DMS 273 (cell line): ENCODE measurements around the gene TRAF5.
"Not testable (repeated sequence)": the region's sequence is repeated elsewhere in the genome, so short reads cannot be mapped to it uniquely, and the experiment has no call there.

ENCODE experiments used
- DNase-seq: peaks from one replicate; lab custom pipeline; 2025; ENCODE audit not compliant: unreplicated experiment; lab: John Stamatoyannopoulos, UW

TRAF5 gene

GRCh38 chr1:211344152-211344618, 17.6 kb downstream of the TRAF5 start:
- no peak for DNase-seq

DNA sequence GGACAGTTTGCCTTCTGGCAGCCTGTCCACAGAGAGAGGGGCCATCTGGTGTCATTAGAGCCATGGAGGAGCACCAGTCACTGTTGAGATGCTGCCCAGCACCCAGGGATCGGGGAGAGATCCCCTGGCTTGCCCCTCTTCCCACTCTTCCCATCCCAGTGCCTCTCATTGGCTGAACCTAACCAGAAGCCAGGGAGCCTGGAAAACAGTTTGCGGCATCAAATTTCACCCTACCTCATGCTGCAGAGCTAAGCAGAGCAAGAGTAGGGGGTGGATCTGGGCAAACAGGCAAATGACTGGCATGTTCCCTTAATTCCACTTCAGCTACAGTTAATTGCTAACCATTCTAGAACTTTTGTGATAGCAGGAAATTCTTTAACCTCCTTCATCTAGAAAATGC, 19.1 kb downstream of the TRAF5 start:
- peak; percentile 78 for DNase-seq

DNA sequence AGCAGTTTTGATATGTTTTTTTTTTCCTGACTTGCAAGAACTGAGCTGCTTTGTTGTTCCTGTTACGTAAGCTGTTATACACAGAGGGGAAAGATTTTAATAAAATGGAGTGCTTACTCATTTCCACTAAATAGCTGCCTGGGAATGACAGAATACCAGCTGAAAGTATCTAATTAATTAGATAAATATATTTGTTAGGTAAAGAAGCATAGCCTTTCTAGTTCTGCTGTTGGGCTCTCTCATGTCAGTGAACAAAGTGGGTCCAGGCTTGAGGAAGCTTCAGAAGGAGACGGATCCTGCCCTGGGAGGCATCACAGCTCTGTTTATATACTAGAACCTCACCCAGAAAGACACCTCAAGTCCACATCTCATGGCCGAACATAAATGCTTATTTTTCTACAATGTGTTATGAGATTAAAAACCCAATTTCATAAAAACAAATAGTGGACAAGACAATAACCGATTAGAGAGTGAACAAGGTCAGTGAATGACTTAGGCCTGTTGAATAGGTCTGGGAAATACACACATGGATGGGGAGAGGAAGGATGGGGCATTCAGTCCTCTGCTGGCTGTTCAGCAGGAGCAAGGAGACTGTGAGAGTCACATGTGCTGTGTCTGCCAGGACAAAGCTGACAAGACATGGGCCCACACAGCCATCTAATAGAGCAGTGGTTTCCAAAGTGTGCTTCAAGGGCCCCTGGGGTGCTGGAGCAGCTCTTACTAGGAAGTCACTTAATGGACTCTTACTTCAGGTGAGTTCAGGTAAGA, 20.6 kb downstream of the TRAF5 start:
- no peak for DNase-seq

DNA sequence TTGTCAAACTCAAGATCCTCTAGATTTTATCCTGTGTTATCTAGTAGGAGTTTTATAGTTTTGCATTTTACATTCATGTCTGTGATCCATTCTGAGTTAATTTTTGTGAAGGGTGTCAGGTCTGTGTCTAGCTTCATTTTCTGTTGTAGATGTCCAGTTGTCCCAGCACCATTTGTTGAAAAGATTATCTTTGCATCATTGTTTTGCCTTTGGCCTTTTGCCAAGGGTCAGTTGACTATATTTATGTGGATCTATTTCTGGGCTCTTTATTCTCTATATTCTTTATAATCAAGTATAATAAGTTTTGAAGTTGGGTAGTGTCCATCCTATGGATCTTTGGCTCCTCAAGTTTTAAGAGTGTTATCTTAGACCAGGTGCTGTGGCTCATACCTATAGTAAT, 21.9 kb downstream of the TRAF5 start:
- no peak for DNase-seq

DNA sequence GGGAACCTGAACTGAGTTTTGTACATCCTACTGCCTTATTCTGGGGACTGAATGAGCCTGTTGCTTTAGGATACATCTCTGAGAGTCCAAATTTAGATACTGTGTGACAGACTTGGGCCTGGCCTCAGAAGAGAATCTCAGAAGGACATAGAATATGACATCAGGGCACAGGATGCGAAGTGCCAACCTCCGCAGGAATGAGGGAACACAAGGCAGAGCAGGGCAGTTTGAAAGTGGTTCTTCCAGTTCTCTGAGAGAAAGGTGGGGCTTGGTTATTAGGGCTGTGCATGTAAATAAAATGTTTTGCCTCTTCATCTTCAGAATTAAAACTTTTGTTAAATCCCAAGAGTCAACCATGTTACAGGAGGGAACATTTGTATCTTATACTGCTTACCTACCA, 23.1 kb downstream of the TRAF5 start:
- DNase-seq = no peak

- not testable (repeated sequence) for DNase-seq
Observed at GRCh38 chr1:211352055-211352454, 25.4 kb downstream of the TRAF5 start.

DNA sequence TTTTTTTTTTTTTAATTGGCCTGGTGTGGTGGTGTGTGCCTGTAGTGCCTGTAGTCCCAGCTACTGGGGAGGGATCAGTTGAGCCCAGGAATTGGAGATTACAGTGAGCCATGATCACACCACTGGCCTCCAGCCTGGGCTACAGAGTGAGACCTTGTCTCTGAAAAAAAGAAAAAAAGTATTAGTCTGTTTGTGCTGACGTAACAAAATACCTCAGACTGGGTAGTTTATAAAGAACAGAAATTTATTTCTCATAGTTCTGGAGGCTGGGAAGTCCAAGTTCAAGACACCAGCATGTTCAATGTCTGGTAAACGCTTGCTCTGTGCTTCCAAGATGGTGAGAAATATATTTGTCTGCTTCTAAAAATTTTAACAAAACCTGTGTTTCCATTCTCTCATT, 25.8 kb downstream of the TRAF5 start:
- no peak for DNase-seq

GRCh38 chr1:211352985-211353515, 26.4 kb downstream of the TRAF5 start:
- DNase-seq = peak; percentile 67

DNA sequence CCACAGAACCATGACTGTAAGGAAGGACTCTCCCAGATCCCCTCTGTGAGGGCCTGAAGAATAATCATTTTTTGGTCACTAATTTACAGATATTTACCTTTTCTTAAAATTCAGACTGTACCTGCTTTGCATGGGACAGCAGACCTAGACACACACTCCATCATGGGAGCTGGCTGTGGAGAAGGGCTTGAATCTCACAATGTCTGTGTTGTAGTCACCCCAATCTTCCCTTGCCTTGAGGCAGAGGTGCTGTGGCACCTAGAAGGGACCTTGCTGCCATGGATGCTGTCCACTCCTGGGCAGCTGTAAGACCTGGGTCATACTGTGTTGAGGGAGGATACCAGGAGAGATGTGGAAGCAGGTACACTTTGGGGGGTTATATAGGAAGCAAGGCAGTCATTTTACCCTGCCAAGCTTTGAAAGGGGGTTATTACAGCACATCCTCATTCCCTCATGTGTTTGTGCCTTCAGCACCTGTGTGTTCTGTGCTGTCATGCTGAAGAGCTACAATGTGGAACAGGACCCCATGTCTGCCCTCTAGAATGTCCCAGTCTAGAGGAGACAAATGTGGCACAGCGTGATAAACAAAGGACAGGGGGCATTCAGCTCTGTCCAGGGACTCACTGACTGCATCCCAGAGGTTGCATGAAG, 27.1 kb downstream of the TRAF5 start:
- no peak for DNase-seq

- DNase-seq = no peak
Observed at GRCh38 chr1:211355873-211356272, 29.2 kb downstream of the TRAF5 start.

- DNase-seq = no peak
Observed at GRCh38 chr1:211356723-211357407, 30.2 kb downstream of the TRAF5 start.

DNA sequence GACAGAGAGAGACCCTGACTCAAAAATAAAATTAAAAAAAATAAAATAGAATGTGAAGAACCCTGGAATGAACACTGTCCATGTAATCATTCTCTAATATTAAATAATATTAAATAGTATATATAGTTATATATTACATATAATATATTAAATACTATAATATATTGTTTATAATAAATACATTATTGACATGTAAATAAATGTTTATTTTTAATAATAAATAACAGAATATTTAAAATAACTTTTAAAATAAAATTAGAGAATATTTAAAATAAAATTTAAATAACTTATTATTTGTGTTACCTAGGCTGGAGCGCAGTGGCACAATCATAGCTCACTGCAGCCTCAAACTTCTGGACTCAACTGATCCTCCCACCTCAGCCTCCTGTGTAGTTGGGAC, 32.1 kb downstream of the TRAF5 start:
- DNase-seq = no peak

- no peak for DNase-seq
Observed at GRCh38 chr1:211359876-211360275, 33.2 kb downstream of the TRAF5 start.

DNA sequence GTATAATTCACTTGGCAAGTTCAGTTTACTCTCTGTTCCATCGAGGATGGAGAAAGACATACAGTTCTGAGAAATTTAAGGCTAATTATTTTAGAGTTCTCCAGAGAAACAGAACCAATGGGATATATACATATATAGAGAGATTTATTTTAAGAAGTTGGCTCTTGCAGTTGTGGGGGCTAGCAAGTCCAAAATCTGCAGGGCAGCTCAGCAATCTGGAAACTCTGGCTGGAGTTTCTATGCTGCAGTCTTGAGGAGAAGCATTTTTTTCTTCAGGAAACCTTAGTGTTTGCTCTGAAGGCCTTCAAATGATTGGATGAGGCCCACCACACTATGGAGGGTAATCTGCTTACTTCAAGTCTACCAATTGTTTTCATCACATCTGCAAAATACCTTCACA, 34.6 kb downstream of the TRAF5 start:
- DNase-seq = no peak

DNA sequence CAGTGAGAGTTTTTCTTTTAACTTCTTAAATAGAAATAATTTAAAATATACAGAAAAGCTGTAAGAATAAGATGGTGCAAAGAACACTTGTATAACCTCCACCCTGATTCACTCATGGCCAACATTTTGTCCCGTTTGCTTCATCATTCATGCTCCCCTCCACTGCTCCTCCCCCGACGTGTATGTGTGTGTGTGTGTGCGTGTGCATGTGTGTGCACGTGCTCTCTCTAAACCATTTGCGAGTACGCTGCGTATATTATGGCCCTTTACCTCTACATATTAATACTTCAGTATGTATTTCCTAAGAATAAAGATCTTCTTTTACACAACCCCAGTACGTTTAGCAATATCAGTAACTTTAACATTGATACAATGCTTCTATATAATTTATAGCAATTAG, 43.0 kb downstream of the TRAF5 start:
- DNase-seq = no peak

GRCh38 chr1:211370669-211371068, 44.0 kb downstream of the TRAF5 start:
- DNase-seq = no peak

DNA sequence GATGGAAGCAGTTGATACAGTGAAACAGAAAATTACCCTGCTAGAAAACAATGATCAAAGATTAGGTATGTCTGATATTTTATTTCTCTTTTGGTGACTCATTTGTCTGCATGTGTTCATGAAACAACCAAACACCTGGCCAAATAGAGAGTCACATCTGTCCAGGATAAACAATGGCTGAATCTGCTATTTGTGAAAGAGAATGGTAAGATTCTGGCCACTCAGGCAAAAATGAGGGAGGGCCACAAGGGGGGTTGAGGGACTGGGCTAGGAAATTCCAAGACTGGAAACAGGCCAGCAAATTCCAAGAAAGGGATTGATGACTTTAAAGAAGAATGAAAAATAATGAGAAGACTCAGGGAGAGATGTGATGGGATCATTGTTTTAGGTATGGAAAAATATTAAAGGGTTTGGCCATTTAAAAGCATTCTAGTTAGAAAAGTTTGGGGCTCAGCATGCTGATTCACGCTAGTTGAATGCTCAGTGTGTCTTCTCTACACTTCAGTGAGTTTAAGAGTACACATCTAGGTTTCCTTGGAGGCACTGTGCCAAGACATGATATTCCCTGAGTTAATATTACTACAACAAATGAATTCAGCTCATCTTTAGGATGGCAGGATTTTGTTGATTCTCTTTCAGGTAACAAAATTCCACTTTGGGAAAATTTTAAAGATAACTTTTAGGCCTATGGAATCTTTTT, 44.9 kb downstream of the TRAF5 start:
- DNase-seq = no peak

GRCh38 chr1:211372463-211372862, 45.8 kb downstream of the TRAF5 start:
- DNase-seq = no peak

DNA sequence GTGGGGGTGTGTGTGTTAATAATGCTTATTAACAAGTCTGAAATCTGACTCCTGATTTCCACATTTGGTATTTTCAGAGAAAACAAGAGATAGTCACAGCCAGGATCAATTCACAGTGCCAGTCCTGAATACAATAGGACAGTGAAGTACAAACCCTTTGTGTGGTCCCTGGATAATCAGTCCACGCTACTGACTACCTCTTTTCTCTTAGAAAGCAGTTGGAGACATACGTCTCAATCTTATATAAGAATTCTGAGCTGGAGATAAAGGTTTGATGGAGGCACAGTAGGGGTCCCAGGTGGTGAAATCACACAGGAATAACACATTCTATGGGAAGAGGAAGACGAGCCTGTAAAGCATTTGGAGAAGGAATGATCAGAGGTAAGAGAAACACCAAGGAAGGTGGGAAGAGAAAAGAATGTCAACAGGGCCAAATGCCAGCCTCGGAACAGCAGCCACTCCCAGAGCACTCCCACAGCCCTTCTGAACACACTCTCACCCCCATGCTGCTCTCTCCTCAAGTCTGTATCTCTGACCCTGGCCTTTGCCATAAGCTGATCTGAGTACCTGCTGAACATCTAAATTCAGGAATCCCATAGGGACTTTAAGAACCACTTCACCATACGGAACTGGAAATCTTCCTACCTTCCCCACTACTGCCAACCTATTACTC, 48.6 kb downstream of the TRAF5 start:
- no peak for DNase-seq

- DNase-seq = no peak
Observed at GRCh38 chr1:211375949-211376348, 49.3 kb downstream of the TRAF5 start.
